A673 (cell line): ENCODE results near the gene NSMCE4A. TPM values are rescaled to one million over a fixed set of nuclear protein-coding genes. Genes with fewer than 3 reads are reported as not detected.
"Not testable (repeated sequence)": the region's sequence is repeated elsewhere in the genome, so short reads cannot be mapped to it uniquely, and the experiment has no call there.

Experiments used
- BruUV-seq: library from RNA; stranded (reverse); fragments of 400-500 nt; replicated peaks from 2 replicates; lab custom pipeline; 2021; lab: Mats Ljungman, UMichigan
- CTCF ChIA-PET: fragments of 300-600 bp; sonication (Branson Sonifier 250); formaldehyde crosslinking; loops from one replicate; lab custom pipeline; 2022; ENCODE audit warnings: antibody characterized with exemption; lab: Charles Lee
- POLR2A ChIA-PET: fragments of 300-600 bp; sonication (Branson Sonifier 250); formaldehyde crosslinking; loops from one replicate; lab custom pipeline; 2022; ENCODE audit warnings: antibody characterized with exemption; ENCODE audit not compliant: low non-redundant PET; lab: Charles Lee
- DNase-seq: peaks from one replicate; pipeline ENCODE4 v3.0.0-alpha.2; 2015; ENCODE audit warnings: low spot score
- H3K27ac ChIP-seq: fragments of 200-600 bp; sonication (generic); 2 replicates; pipeline ENCODE4 v1.5.1; 2016; ENCODE audit warnings: mixed run types, low read depth, mild to moderate bottlenecking, mixed read lengths, antibody characterized with exemption, low read length; ENCODE audit not compliant: poor library complexity, severe bottlenecking
- H3K27me3 ChIP-seq: fragments of 200-600 bp; sonication (generic); replicated peaks from 2 replicates; pipeline ENCODE4 v1.6.1; 2017; ENCODE audit warnings: mixed run types, low read depth, mild to moderate bottlenecking, mixed read lengths, antibody characterized with exemption, low read length; ENCODE audit not compliant: insufficient read depth, poor library complexity
- H3K36me3 ChIP-seq: fragments of 200-600 bp; sonication (generic); 2 replicates; pipeline ENCODE4 v1.6.1; 2016; ENCODE audit warnings: mixed run types, mild to moderate bottlenecking, mixed read lengths, antibody characterized with exemption, low read length; ENCODE audit not compliant: insufficient read depth, poor library complexity, severe bottlenecking
- H3K4me1 ChIP-seq: fragments of 200-600 bp; sonication (generic); 2 replicates; pipeline ENCODE4 v1.6.1; 2017; ENCODE audit warnings: mixed run types, mild to moderate bottlenecking, mixed read lengths, antibody characterized with exemption, low read length; ENCODE audit not compliant: insufficient read depth, poor library complexity, severe bottlenecking
- H3K4me3 ChIP-seq: fragments of 200-600 bp; sonication (generic); 2 replicates; pipeline ENCODE4 v1.5.1; 2016; ENCODE audit warnings: low read depth, mixed run types, mild to moderate bottlenecking, mixed read lengths, low read length; ENCODE audit not compliant: poor library complexity, severe bottlenecking
- H3K9me3 ChIP-seq: fragments of 200-600 bp; sonication (generic); 2 replicates; pipeline ENCODE4 v1.6.1; 2016; ENCODE audit warnings: mixed run types, low read depth, mild to moderate bottlenecking, mixed read lengths, antibody characterized with exemption, low read length; ENCODE audit not compliant: poor library complexity, severe bottlenecking
- CTCF ChIP-seq: fragments of 300-800, 200-600 bp; sonication (generic); conservative IDR thresholded peaks from 2 replicates; pipeline ENCODE4 v1.5.1; 2017; ENCODE audit warnings: low read depth, mild to moderate bottlenecking, antibody characterized with exemption, low read length, moderate library complexity, mixed read lengths
- EZH2 ChIP-seq: fragments of 200-600 bp; sonication (generic); IDR thresholded peaks from 2 replicates; pipeline ENCODE4 v1.6.1; 2017; ENCODE audit warnings: borderline replicate concordance, low read depth, mild to moderate bottlenecking, mixed read lengths, antibody characterized with exemption, low read length; ENCODE audit not compliant: poor library complexity, severe bottlenecking
- intact Hi-C: fragments of 100-400 bp; cut with micrococcal nuclease; formaldehyde crosslinking; loops from one replicate; pipeline ENCODE4 v1.10.0; 2022; ENCODE audit not compliant: unreplicated experiment
- total RNA-seq: library from RNA; stranded (reverse); gene quantifications from 2 replicates; pipeline ENCODE4 v1.2.3, GENCODE V29; 2021

NSMCE4A gene
- total RNA-seq, 1 experiment from 2014 or later = 71.7 TPM

GRCh38 chr10:121919666-121920065 is 55.4 kb downstream of the NSMCE4A start:
- Histone ChIP-seq H3K36me3 (no peaks in the 10 kb centered on the region), H3K4me1 (peaks cover 4% of the 10 kb centered on the region), H3K9me3 (no peaks in the 10 kb centered on the region), H3K4me3 (no peak overlapping the region), H3K27ac (no peak overlapping the region), H3K27me3 (no peaks in the 10 kb centered on the region)
- no TSS peak for BruUV-seq
- DNase-seq = no peak
- ChIA-PET POLR2A (no interaction called here), CTCF (no interaction called here)
- intact Hi-C loops = no loop called here
- TF ChIP-seq CTCF (no peak), EZH2 (no peak)

- intact Hi-C loops, H3K4me3 ChIP-seq, H3K4me1 ChIP-seq, DNase-seq, H3K27me3 ChIP-seq, H3K27ac ChIP-seq, BruUV-seq, H3K9me3 ChIP-seq, H3K36me3 ChIP-seq, POLR2A ChIA-PET, CTCF ChIA-PET: not testable (repeated sequence)
Measured at GRCh38 chr10:121918800-121919199, 56.2 kb downstream of the NSMCE4A start.

GRCh38 chr10:121914661-121915060 is 60.4 kb downstream of the NSMCE4A start:
- TF ChIP-seq EZH2 (no peak), CTCF (no peak)
- intact Hi-C loops = no loop called here
- Histone ChIP-seq H3K27me3 (no peaks in the 10 kb centered on the region), H3K4me3 (no peak overlapping the region), H3K9me3 (no peaks in the 10 kb centered on the region), H3K36me3 (no peaks in the 10 kb centered on the region), H3K4me1 (peaks cover 10% of the 10 kb centered on the region), H3K27ac (no peak overlapping the region)
- ChIA-PET CTCF (no interaction called here), POLR2A (no interaction called here)
- no TSS peak for BruUV-seq
- no peak for DNase-seq

- no TSS peak for BruUV-seq
- POLR2A ChIA-PET = no interaction called here
- TF ChIP-seq EZH2 = no peak
- no peak for TF ChIP-seq CTCF
Measured at GRCh38 chr10:121911421-121911697, 63.7 kb downstream of the NSMCE4A start.

More at GRCh38 chr10:121911421-121911697, 63.7 kb downstream of the NSMCE4A start:
- CTCF ChIA-PET = no interaction called here
- no peak overlapping the region for H3K4me3 ChIP-seq
- intact Hi-C loops = no loop called here
- H3K36me3 ChIP-seq = no peaks in the 10 kb centered on the region
- H3K9me3 ChIP-seq = no peaks in the 10 kb centered on the region
- no peak for DNase-seq
- no peaks in the 10 kb centered on the region for H3K27me3 ChIP-seq
- no peak overlapping the region for H3K27ac ChIP-seq
- H3K4me1 ChIP-seq = peaks cover 6% of the 10 kb centered on the region
